K562 (cell line): ENCODE data around the gene CACNB1. TPM values are rescaled to one million over a fixed set of nuclear protein-coding genes. Genes with fewer than 3 reads are reported as not detected.

ENCODE experiments used
- ATAC-seq: fragments of 200-7000 bp; cut with Tn5 transposase; 3 replicates; pipeline ENCODE4 v1.9.1; 2020; ENCODE audit warnings: moderate library complexity
- BruUV-seq: library from RNA; stranded (reverse); fragments of 400-500 nt; replicated peaks from 2 replicates; lab custom pipeline; 2021; lab: Mats Ljungman, UMichigan
- CTCF ChIA-PET: fragments of 300-600 bp; formaldehyde crosslinking; extraction: SDS; loops from one replicate; lab custom pipeline; 2021; ENCODE audit warnings: low intra/inter-chr PET ratio; lab: Yijun Ruan, JAX
- POLR2A ChIA-PET: fragments of 300-600, 350-650 bp; sonication (Branson Sonifier 250); formaldehyde crosslinking; extraction: SDS; loops from one replicate; lab custom pipeline; 2021; ENCODE audit warnings: antibody characterized with exemption, inconsistent platforms; lab: Yijun Ruan, JAX
- DNase-seq, 4 experiments: peaks; one replicate each; pipeline versions ENCODE4 v3.0.0 to v3.0.0-alpha.2; 2011 to 2018; ENCODE audit warnings: low spot score in 3 of 4, mixed read lengths in 3 of 4; ENCODE audit errors: extremely low read depth in 1 of 4
- FAIRE-seq: peaks from 2 replicates; lab custom pipeline; 2011; peaks lifted over from hg19 to GRCh38; lab: Jason Lieb, UNC
- H2AFZ ChIP-seq: 2 replicates; pipeline ENCODE4 v1.6.0; 2011; ENCODE audit warnings: low read depth, low read length, control low read depth, inconsistent platforms
- H3K27ac ChIP-seq: fragments of 200-600 bp; 3 replicates; pipeline ENCODE4 v1.8.0; 2011; ENCODE audit warnings: low read depth, mild to moderate bottlenecking, control low read depth, inconsistent platforms, low read length, moderate library complexity, mixed read lengths; ENCODE audit errors: extremely low read depth
- H3K27me3 ChIP-seq, 2 experiments: fragments of 300-600 bp in 1 of 2; 2 replicates in 1 of 2; 3 replicates in 1 of 2; pipeline versions ENCODE4 v1.6.0 to v1.8.0; 2011; ENCODE audit warnings: inconsistent platforms in 2 of 2, low read length in 2 of 2, mild to moderate bottlenecking in 1 of 2, mixed read lengths in 1 of 2, moderate library complexity in 1 of 2; ENCODE audit not compliant: control insufficient read depth in 2 of 2, insufficient read depth in 2 of 2
- H3K36me3 ChIP-seq: fragments of 300-600 bp; 3 replicates; pipeline ENCODE4 v1.8.0; 2011; ENCODE audit warnings: mild to moderate bottlenecking, low read length, inconsistent platforms; ENCODE audit not compliant: control insufficient read depth, insufficient read depth
- H3K4me1 ChIP-seq, 2 experiments: fragments of 200-600 bp in 1 of 2; replicated peaks in 1 of 2; 2 replicates in 1 of 2; 3 replicates in 1 of 2; pipeline versions ENCODE4 v1.5.1 to v1.8.0; 2011; ENCODE audit warnings: inconsistent platforms in 2 of 2, low read length in 2 of 2, mild to moderate bottlenecking in 1 of 2, mixed read lengths in 1 of 2, moderate library complexity in 1 of 2; ENCODE audit not compliant: control insufficient read depth in 2 of 2, insufficient read depth in 2 of 2
- H3K4me2 ChIP-seq: 2 replicates; pipeline ENCODE4 v1.6.1; 2011; ENCODE audit warnings: low read length, control low read depth, inconsistent platforms, mixed read lengths; ENCODE audit not compliant: insufficient read depth
- H3K4me3 ChIP-seq: fragments of 200-600 bp; sonication (generic), shearing (Covaris generic); 2 replicates; pipeline ENCODE4 v1.5.1; 2016; ENCODE audit warnings: control low read depth, inconsistent platforms
- H3K79me2 ChIP-seq: fragments of 200-600 bp; 3 replicates; pipeline ENCODE4 v1.8.0; 2011; ENCODE audit warnings: low read length, inconsistent platforms; ENCODE audit not compliant: control insufficient read depth, insufficient read depth
- H3K9ac ChIP-seq, 2 experiments: 2 replicates each; pipeline versions ENCODE4 v1.6.0 to v1.6.1; 2011; ENCODE audit warnings: low read depth in 2 of 2, low read length in 2 of 2, control low read depth in 1 of 2, inconsistent platforms in 1 of 2, mild to moderate bottlenecking in 1 of 2, mixed read lengths in 1 of 2; ENCODE audit not compliant: insufficient read depth in 1 of 2
- H3K9me1 ChIP-seq: one replicate; pipeline ENCODE4 v1.6.0; 2011; ENCODE audit warnings: inconsistent platforms, mild to moderate bottlenecking, low read length, moderate library complexity; ENCODE audit not compliant: control insufficient read depth, insufficient read depth
- H3K9me3 ChIP-seq: replicated peaks from 2 replicates; pipeline ENCODE4 v1.5.1; 2011; ENCODE audit warnings: low read depth, low read length, inconsistent platforms; ENCODE audit not compliant: control insufficient read depth, insufficient read depth
- H4K20me1 ChIP-seq: replicated peaks from 2 replicates; pipeline ENCODE4 v1.6.1; 2011; ENCODE audit warnings: low read length, inconsistent platforms, mixed read lengths; ENCODE audit not compliant: control insufficient read depth, insufficient read depth
- BHLHE40 ChIP-seq: IDR thresholded peaks from 2 replicates; pipeline ENCODE4 v1.6.1; 2011; ENCODE audit warnings: low read length, improper control_type of control experiment
- DIDO1 ChIP-seq: fragments of 450-650 bp; IDR thresholded peaks from 2 replicates; pipeline ENCODE4 v1.6.1; 2016; ENCODE audit warnings: low read depth, missing biosample characterization, missing genetic modification characterization
- NFIC ChIP-seq: fragments of 450-650 bp; IDR thresholded peaks from 2 replicates; pipeline ENCODE4 v1.6.1; 2017; ENCODE audit warnings: mild to moderate bottlenecking, inconsistent platforms
- TFAP4 ChIP-seq: sonication (generic); formaldehyde crosslinking; IDR thresholded peaks from 2 replicates; pipeline ENCODE4 v1.8.0; 2022; ENCODE audit warnings: missing genetic modification reagents, mild to moderate bottlenecking, moderate library complexity, borderline replicate concordance
- ZFP30 ChIP-seq: fragments of 250-450 bp; sonication (Bioruptor Pico); IDR thresholded peaks from 2 replicates; pipeline ENCODE4 v1.8.0; 2022; ENCODE audit warnings: moderate library complexity, mild to moderate bottlenecking, inconsistent platforms, borderline replicate concordance
- WGBS: fragments of 100-300 bp; shearing (Covaris generic); methylation state at CpG from one replicate; pipeline ENCODE4 v1.1.6; 2016; ENCODE audit warnings: low coverage, mixed read lengths; ENCODE audit not compliant: insufficient coverage; ENCODE audit errors: missing lambda C conversion rate; 5-methylcytosine and 5-hydroxymethylcytosine counted together
- in situ Hi-C: fragments of 300-500 bp; cut with MboI; formaldehyde crosslinking; loops from 4 replicates; pipeline ENCODE4 v1.15.0; 2018; ENCODE audit warnings: inconsistent platforms, mixed read lengths
- intact Hi-C: fragments of 100-400 bp; cut with micrococcal nuclease; formaldehyde crosslinking; loops from 2 replicates; pipeline ENCODE4 v1.14.2; 2022
- polyA plus RNA-seq, 8 experiments: library from polyadenylated mRNA; depleted of rRNA in 4 of 8; stranded (reverse) in 5 of 8; unstranded in 3 of 8; fragments of >200 nt; fragmentation: Nextera tagmentation in 2 of 8; fragmentation: Illumina TruSeq in 1 of 8; extraction: Ambion mirVana in 2 of 8; extraction: Trizol in 1 of 8; gene quantifications; 2 replicates each; pipeline versions ENCODE4 v1.2.1 to v1.2.3, GENCODE V29; 2011 to 2014; ENCODE audit warnings: inconsistent platforms in 1 of 8, missing spikeins in 1 of 8
- total RNA-seq, 7 experiments: library from RNA; depleted of rRNA in 6 of 7; stranded (reverse); fragments of >200 nt in 6 of 7; fragmentation: Illumina TruSeq in 2 of 7; extraction: Trizol in 2 of 7; gene quantifications; 2 replicates each; pipeline versions ENCODE4 v1.2.1 to v1.2.3, GENCODE V29; 2011 to 2021; ENCODE audit warnings: low replicate concordance in 1 of 7

The CACNB1 gene
- total and polyA plus RNA-seq, 9 of the 15 experiments (the other 6 are each of a cell fraction or from before 2014, with no cell fraction given): 0.08 to 7.4 (median 3.0) TPM

GRCh38 chr17:39144416-39144840 lies 53.0 kb downstream of the CACNB1 start:
- DNase-seq (no peak), FAIRE-seq (no peak), ATAC-seq (no peak)
- Histone ChIP-seq H3K27ac (no peak overlapping the region), H3K27me3 (peaks cover 6 to 51% of the 10 kb centered on the region in 2 experiments; a peak in 3 of 5 replicates), H3K4me2 (no peak overlapping the region), H3K9me1 (no peaks in the 10 kb centered on the region), H3K4me3 (no peak overlapping the region), H4K20me1 (no peaks in the 10 kb centered on the region), H3K9ac (no peak overlapping the region; a peak in 1 of 4 replicates), H3K79me2 (no peaks in the 10 kb centered on the region), H3K9me3 (no peaks in the 10 kb centered on the region), H2AFZ (no peak overlapping the region), H3K36me3 (no peaks in the 10 kb centered on the region), H3K4me1 (peaks cover 0 to 8% of the 10 kb centered on the region in 2 experiments; a peak in 1 of 5 replicates)
- ChIA-PET POLR2A (no interaction called here), CTCF (no interaction called here)
- intact Hi-C loops (no loop called here), in situ Hi-C loops (no loop called here)
- TF ChIP-seq TFAP4 (CRISPR knock-in tag) (0 out of 2 replicates have a peak, but pooled peaks have one; percentile 11), BHLHE40 (peak; percentile 74), NFIC (0 out of 2 replicates have a peak, but pooled peaks have one; percentile 4), ZFP30 (no peak)
- WGBS: 9% methylated on average over 9 of the region's 9 CpGs
- no TSS peak for BruUV-seq

- Histone ChIP-seq H3K4me2 (no peak overlapping the region), H3K36me3 (no peaks in the 10 kb centered on the region), H3K9me1 (no peaks in the 10 kb centered on the region), H4K20me1 (no peaks in the 10 kb centered on the region), H2AFZ (no peak overlapping the region), H3K27me3 (peaks cover 6 to 46% of the 10 kb centered on the region in 2 experiments; a peak in 3 of 5 replicates), H3K79me2 (no peaks in the 10 kb centered on the region), H3K9ac (no peak overlapping the region), H3K9me3 (no peaks in the 10 kb centered on the region), H3K4me3 (no peak overlapping the region), H3K27ac (no peak overlapping the region), H3K4me1 (peaks cover 0 to 8% of the 10 kb centered on the region in 2 experiments; a peak in 1 of 5 replicates)
- BruUV-seq: no TSS peak
- ATAC-seq (no peak), DNase-seq (no peak), FAIRE-seq (no peak)
- ChIA-PET POLR2A (no interaction called here), CTCF (no interaction called here)
- TF ChIP-seq DIDO1 (tag): no peak
- 27% methylated on average over 6 of the region's 7 CpGs for WGBS
- in situ Hi-C loops: no loop called here
- intact Hi-C loops: no loop called here
These were observed 53.8 kb downstream of the CACNB1 start for GRCh38 chr17:39143552-39144093.
